Transverse colon (tissue), 4 donors: ENCODE measurements around the gene GLS.

Experiments used
- CTCF ChIP-seq, 5 experiments: fragments of 200-600 bp in 3 of 5; fragments of 450-650 bp in 2 of 5; sonication (generic) in 3 of 5; IDR thresholded peaks; 1 replicate in 2 of 5; 2 replicates in 3 of 5; pipeline ENCODE4 v1.5.1; 2016 to 2017; ENCODE audit warnings: antibody characterized with exemption in 5 of 5, inconsistent platforms in 3 of 5, mild to moderate bottlenecking in 2 of 5, moderate library complexity in 1 of 5
- POLR2A ChIP-seq: fragments of 450-650 bp; IDR thresholded peaks from one replicate; pipeline ENCODE4 v1.6.1; 2016; ENCODE audit warnings: antibody characterized with exemption, mild to moderate bottlenecking, moderate library complexity
- POLR2AphosphoS5 ChIP-seq, 3 donors: sonication (generic); formaldehyde crosslinking; IDR thresholded peaks; one replicate each; pipeline ENCODE4 v1.6.1; 2016; ENCODE audit warnings: antibody characterized with exemption in 3 of 3

DNA sequence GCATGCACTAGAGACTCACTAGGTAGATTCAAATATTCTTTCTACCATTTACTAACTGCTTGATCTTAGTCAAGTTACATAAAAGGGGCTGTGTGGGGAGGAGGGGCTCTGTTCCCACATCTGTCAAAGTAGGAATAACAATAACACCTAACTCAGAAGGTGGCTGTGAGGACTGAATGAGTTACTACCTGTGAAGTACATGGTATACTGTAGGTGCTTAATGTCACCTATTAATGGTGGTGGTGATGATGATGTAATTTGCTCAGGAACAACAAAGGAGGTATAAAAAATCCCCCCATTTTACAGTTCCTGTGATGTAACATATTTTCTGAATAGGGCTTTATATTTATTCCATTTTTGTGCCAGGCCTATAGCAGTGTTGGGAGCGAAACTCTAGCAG lies 92.6 kb downstream of the GLS start:
- TF ChIP-seq CTCF (IDR thresholded peaks at IDR 0.05) (no peak), POLR2A (no peak), POLR2AphosphoS5 (IDR thresholded peaks at IDR 0.05) (no peak)
